Osteoblast (primary cell): Measurements from ENCODE around the gene CDC25A. TPM values are rescaled to one million over a fixed set of nuclear protein-coding genes. Genes with fewer than 3 reads are reported as not detected.

Experiments used
- DNase-seq: peaks from one replicate; pipeline ENCODE4 v3.0.0; 2011; ENCODE audit warnings: low spot score, mixed read lengths; ENCODE audit not compliant: insufficient read length; ENCODE audit errors: missing footprints
- H2AFZ ChIP-seq: 2 replicates; pipeline ENCODE4 v1.6.0; 2011; ENCODE audit warnings: mild to moderate bottlenecking, low read length
- H3K27ac ChIP-seq: 2 replicates; pipeline ENCODE4 v1.5.1; 2011; ENCODE audit warnings: mild to moderate bottlenecking, low read depth, low read length, moderate library complexity
- H3K27me3 ChIP-seq: 2 replicates; pipeline ENCODE4 v1.6.0; 2012; ENCODE audit warnings: mild to moderate bottlenecking, control low read depth, inconsistent platforms, low read length, moderate library complexity; ENCODE audit not compliant: insufficient read depth
- H3K36me3 ChIP-seq: 2 replicates; pipeline ENCODE4 v1.5.1; 2011; ENCODE audit warnings: mild to moderate bottlenecking, low read length, control low read depth, moderate library complexity; ENCODE audit not compliant: insufficient read depth
- H3K4me1 ChIP-seq: 2 replicates; pipeline ENCODE4 v1.5.1; 2011; ENCODE audit warnings: mild to moderate bottlenecking, low read length, control low read depth, moderate library complexity; ENCODE audit not compliant: insufficient read depth
- H3K4me2 ChIP-seq: 2 replicates; pipeline ENCODE4 v1.6.0; 2011; ENCODE audit warnings: mild to moderate bottlenecking, low read length; ENCODE audit not compliant: insufficient read depth
- H3K4me3 ChIP-seq: fragments of 200-600 bp; sonication (generic); 3 replicates; pipeline ENCODE4 v1.5.1; 2012; ENCODE audit warnings: mild to moderate bottlenecking, low read length, inconsistent platforms; ENCODE audit not compliant: insufficient read depth
- H3K79me2 ChIP-seq: 2 replicates; pipeline ENCODE4 v1.6.0; 2012; ENCODE audit warnings: mild to moderate bottlenecking, low read length, control low read depth, inconsistent platforms; ENCODE audit not compliant: insufficient read depth
- H3K9me3 ChIP-seq: 2 replicates; pipeline ENCODE4 v1.5.1; 2011; ENCODE audit warnings: low read depth, low read length, control low read depth
- H4K20me1 ChIP-seq: 2 replicates; pipeline ENCODE4 v1.6.0; 2012; ENCODE audit warnings: mild to moderate bottlenecking, low read length, control low read depth; ENCODE audit not compliant: insufficient read depth
- total RNA-seq: library from RNA; depleted of rRNA; stranded (reverse); fragments of >200 nt; gene quantifications from 2 replicates; pipeline ENCODE4 v1.2.3, GENCODE V29; 2012
- TF ChIP-seq, protein P1 (sequence below): IDR thresholded peaks from 2 replicates; pipeline ENCODE4 v1.5.1; 2011; ENCODE audit warnings: mild to moderate bottlenecking, low read depth, low read length, moderate library complexity; ENCODE audit errors: extremely low read depth

Gene CDC25A
- total RNA-seq, 1 donor: 1.1 TPM

DNA sequence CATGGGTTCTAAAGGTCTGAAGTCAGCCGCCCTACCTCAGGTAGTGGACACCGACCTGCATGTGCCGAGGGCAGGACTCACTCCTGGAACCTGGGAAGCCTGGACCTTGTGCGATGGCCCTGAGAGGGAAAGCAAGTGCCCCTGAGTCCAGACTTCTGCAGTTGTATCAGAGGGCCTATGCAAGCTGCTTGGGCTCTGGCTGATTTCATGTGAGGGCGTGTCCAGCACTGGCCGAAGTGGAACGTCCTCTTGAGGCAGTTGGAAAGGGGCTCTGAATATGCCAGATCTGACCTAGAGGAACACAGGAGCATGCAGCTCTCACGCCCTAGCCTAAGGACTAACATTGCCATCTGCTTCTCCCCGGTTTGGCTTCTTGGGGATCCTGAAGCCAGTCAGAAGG, 32.5 kb upstream of the CDC25A start:
- no peak overlapping the region for H3K4me3 ChIP-seq
- H4K20me1 ChIP-seq: no peaks in the 10 kb centered on the region
- DNase-seq: peak; percentile 48
- no peak overlapping the region for H3K27ac ChIP-seq
- no peaks in the 10 kb centered on the region for H3K36me3 ChIP-seq
- H3K4me2 ChIP-seq: no peak overlapping the region
- no peaks in the 10 kb centered on the region for H3K9me3 ChIP-seq
- TF ChIP-seq, protein P1, sequence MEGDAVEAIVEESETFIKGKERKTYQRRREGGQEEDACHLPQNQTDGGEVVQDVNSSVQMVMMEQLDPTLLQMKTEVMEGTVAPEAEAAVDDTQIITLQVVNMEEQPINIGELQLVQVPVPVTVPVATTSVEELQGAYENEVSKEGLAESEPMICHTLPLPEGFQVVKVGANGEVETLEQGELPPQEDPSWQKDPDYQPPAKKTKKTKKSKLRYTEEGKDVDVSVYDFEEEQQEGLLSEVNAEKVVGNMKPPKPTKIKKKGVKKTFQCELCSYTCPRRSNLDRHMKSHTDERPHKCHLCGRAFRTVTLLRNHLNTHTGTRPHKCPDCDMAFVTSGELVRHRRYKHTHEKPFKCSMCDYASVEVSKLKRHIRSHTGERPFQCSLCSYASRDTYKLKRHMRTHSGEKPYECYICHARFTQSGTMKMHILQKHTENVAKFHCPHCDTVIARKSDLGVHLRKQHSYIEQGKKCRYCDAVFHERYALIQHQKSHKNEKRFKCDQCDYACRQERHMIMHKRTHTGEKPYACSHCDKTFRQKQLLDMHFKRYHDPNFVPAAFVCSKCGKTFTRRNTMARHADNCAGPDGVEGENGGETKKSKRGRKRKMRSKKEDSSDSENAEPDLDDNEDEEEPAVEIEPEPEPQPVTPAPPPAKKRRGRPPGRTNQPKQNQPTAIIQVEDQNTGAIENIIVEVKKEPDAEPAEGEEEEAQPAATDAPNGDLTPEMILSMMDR: no peak
- peaks cover 12% of the 10 kb centered on the region for H3K27me3 ChIP-seq
- no peaks in the 10 kb centered on the region for H3K79me2 ChIP-seq
- H3K4me1 ChIP-seq: no peaks in the 10 kb centered on the region
- H2AFZ ChIP-seq: no peak overlapping the region

DNA sequence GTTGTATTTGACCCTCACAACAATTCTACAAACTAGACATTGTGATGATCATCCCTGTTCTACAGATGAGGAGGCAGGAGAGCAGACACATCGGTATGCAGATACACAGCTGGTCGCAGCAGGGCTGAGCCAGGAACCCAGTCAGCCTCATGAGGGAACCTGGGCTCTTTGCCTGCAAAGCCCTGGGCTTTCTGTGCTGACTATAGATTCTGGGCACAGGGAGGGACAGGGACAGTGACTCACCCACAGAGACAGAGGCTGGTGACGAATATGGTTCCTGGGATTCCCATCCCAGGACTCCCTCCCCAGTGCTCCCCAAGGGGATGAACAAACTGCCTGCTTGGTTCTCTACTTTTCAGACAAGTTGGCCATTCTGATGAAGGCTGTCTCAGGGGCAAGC, 31.3 kb upstream of the CDC25A start:
- Histone ChIP-seq H3K27me3 (peaks cover 16% of the 10 kb centered on the region), H3K79me2 (no peaks in the 10 kb centered on the region), H2AFZ (no peak overlapping the region), H3K27ac (no peak overlapping the region), H3K4me3 (no peak overlapping the region), H3K36me3 (no peaks in the 10 kb centered on the region), H4K20me1 (no peaks in the 10 kb centered on the region), H3K4me2 (no peak overlapping the region), H3K9me3 (no peaks in the 10 kb centered on the region), H3K4me1 (peaks cover 8% of the 10 kb centered on the region)
- TF ChIP-seq, protein P1: no peak
- DNase-seq: peak; percentile 82

DNA sequence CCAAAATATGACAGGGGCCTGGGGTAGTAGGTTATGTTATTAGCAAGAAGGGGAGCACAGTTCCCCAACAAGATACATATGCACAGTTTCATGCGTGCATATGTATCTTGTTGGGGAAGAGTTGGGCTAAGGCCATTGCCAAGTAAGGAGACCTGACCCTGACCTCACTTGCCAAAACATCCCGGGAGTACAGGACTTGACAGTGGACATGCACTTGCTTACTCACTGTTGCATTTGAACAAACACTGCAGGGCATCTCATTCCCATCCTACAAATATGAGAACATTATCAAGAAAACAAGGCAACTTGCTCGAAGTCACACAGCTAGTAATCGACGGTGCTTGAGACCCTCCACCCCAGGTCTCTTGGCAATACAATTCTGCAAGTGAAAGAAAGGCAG, 30.3 kb upstream of the CDC25A start:
- peaks cover 16% of the 10 kb centered on the region for H3K27me3 ChIP-seq
- no peaks in the 10 kb centered on the region for H4K20me1 ChIP-seq
- peaks cover 8% of the 10 kb centered on the region for H3K4me1 ChIP-seq
- TF ChIP-seq, protein P1: no peak
- no peak overlapping the region for H3K27ac ChIP-seq
- no peak overlapping the region for H2AFZ ChIP-seq
- DNase-seq: peak; percentile 75
- no peaks in the 10 kb centered on the region for H3K9me3 ChIP-seq
- no peaks in the 10 kb centered on the region for H3K79me2 ChIP-seq
- no peak overlapping the region for H3K4me3 ChIP-seq
- no peaks in the 10 kb centered on the region for H3K36me3 ChIP-seq
- no peak overlapping the region for H3K4me2 ChIP-seq

DNA sequence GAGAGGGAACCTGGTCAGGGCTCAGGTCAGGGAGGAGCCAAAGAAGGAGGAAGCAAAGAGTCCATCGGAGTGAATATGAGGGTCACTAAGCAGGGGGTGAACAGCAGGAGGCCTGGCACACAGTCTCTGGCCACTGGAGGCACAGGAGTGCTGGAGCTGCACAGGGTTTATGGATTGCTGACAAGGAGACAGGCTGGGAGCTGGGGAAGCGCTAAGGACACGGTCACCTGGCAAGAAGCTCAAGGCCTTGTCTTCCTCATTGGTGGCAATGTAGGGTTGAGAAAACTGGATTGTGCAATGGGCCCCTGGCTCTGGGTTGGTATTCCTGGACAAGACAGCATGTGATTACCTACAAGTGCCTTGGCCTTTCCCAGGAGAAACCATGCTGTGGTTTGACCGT, 29.2 kb upstream of the CDC25A start:
- no peaks in the 10 kb centered on the region for H3K36me3 ChIP-seq
- H3K79me2 ChIP-seq: no peaks in the 10 kb centered on the region
- no peaks in the 10 kb centered on the region for H4K20me1 ChIP-seq
- H3K4me1 ChIP-seq: peaks cover 8% of the 10 kb centered on the region
- H3K9me3 ChIP-seq: no peaks in the 10 kb centered on the region
- H2AFZ ChIP-seq: no peak overlapping the region
- H3K27me3 ChIP-seq: peaks cover 16% of the 10 kb centered on the region
- TF ChIP-seq, protein P1: no peak
- peak; percentile 78 for DNase-seq
- H3K4me3 ChIP-seq: no peak overlapping the region
- no peak overlapping the region for H3K27ac ChIP-seq
- no peak overlapping the region for H3K4me2 ChIP-seq
